Measurements from ENCODE around the gene HIP1.
"Not testable (repeated sequence)": the region's sequence is repeated elsewhere in the genome, so short reads cannot be mapped to it uniquely, and the experiment has no call there.

The HIP1 gene

DNA sequence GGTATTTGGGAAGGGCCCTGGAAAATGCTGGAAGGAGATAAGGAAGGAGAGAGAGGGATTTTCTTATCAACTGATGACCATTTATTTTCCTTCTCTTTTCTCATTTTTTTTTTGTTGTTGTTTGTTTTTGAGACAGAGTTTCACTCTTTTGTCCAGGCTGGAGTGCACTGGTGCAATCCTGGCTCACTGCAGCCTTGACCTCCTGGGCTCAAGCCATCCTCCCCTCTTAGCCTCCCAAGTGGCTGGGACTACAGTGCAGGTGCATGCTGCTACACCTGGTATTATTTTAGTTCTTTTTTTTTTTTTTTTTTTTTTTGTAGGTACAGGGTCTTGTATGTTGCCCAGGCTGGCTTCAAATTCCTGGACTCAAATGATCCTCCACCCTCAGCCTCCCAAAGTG, 52.2 kb downstream of the HIP1 start:
- no peaks in the 10 kb centered on the region for H3K9me3 ChIP-seq (ENCODE audit: control insufficient read depth, insufficient read depth, low read length)
- no peaks in the 10 kb centered on the region for H3K27me3 ChIP-seq (ENCODE audit: control insufficient read depth, insufficient read depth, low read length)
- H3K4me3 ChIP-seq (ENCODE audit: low read depth, low read length) = no peak overlapping the region
- H3K4me1 ChIP-seq (ENCODE audit: control insufficient read depth, insufficient read depth, low read length) = peaks cover 4% of the 10 kb centered on the region
- H3K36me3 ChIP-seq (ENCODE audit: control insufficient read depth, insufficient read depth, low read length) = no peaks in the 10 kb centered on the region
- no peak overlapping the region for H3K9ac ChIP-seq (ENCODE audit: low read depth, low read length)

DNA sequence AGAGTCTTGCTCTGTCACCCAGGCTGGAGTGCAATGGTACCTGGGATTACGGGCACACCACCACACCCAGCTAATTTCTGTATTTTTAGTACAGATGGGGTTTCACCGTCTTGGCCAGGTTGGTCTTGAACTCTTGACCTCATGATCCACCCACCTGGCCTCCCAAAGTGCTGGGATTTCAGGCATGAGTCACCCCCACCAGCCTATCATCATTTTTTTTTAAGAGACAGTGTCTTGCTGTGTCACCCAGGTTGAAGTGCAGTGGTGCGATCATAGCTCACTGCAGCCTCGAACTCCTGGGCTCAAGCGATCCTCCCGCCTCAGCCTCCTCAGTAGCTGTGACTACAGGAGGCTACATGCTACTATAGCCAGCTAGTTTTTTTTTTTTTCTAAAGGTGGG, 56.7 kb downstream of the HIP1 start:
- not testable (repeated sequence) for H3K27me3 ChIP-seq (ENCODE audit: control insufficient read depth, insufficient read depth, low read length); H3K4me3 ChIP-seq (ENCODE audit: low read depth, low read length); H3K36me3 ChIP-seq (ENCODE audit: control insufficient read depth, insufficient read depth, low read length); H3K4me1 ChIP-seq (ENCODE audit: control insufficient read depth, insufficient read depth, low read length); H3K9ac ChIP-seq (ENCODE audit: low read depth, low read length); H3K9me3 ChIP-seq (ENCODE audit: control insufficient read depth, insufficient read depth, low read length)

DNA sequence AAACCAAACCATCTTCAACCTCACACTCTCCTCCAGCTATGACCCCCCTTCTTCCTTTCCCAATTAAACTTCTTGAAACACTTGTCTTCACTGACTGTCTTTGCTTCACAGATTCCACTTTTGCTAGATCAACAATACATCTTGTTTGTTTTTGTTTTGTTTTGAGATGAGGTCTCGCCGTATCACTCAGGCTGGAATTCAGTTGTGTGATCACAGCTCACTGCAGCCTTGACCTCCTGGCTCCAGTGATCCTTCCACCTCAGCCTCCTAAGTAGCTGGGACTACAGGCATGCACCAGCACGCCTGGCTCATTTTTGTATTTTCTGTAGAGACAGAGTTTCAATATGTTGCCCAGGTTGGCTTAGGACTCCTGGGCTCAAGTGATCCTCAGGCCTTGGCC, 59.7 kb downstream of the HIP1 start:
- Histone ChIP-seq H3K27me3 (ENCODE audit: control insufficient read depth, insufficient read depth, low read length) (no peaks in the 10 kb centered on the region), H3K9me3 (ENCODE audit: control insufficient read depth, insufficient read depth, low read length) (no peaks in the 10 kb centered on the region), H3K4me1 (ENCODE audit: control insufficient read depth, insufficient read depth, low read length) (no peaks in the 10 kb centered on the region), H3K36me3 (ENCODE audit: control insufficient read depth, insufficient read depth, low read length) (no peaks in the 10 kb centered on the region), H3K9ac (ENCODE audit: low read depth, low read length) (no peak overlapping the region), H3K4me3 (ENCODE audit: low read depth, low read length) (no peak overlapping the region)

DNA sequence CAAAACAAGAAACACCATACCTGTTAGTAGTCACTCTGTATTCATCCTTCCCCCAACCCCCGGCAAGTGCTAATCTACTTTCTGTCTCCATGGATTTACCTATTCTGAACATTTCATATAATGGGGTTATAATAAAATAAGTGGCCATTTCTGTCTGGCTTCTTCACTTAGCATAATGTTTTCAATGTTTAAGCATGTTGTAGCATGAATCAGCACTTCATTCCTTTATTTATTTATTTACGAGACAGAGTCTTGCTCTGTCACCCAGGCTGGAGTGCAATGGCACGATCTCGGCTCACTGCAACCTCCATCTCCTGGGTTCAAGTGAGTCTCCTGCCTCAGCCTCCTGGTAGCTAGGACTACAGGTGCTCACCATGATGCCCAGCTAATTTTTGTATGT, 69.2 kb downstream of the HIP1 start:
- no peaks in the 10 kb centered on the region for H3K27me3 ChIP-seq (ENCODE audit: control insufficient read depth, insufficient read depth, low read length)
- no peaks in the 10 kb centered on the region for H3K9me3 ChIP-seq (ENCODE audit: control insufficient read depth, insufficient read depth, low read length)
- no peak overlapping the region for H3K9ac ChIP-seq (ENCODE audit: low read depth, low read length)
- H3K36me3 ChIP-seq (ENCODE audit: control insufficient read depth, insufficient read depth, low read length) = no peaks in the 10 kb centered on the region
- no peak overlapping the region for H3K4me3 ChIP-seq (ENCODE audit: low read depth, low read length)
- H3K4me1 ChIP-seq (ENCODE audit: control insufficient read depth, insufficient read depth, low read length) = no peaks in the 10 kb centered on the region

DNA sequence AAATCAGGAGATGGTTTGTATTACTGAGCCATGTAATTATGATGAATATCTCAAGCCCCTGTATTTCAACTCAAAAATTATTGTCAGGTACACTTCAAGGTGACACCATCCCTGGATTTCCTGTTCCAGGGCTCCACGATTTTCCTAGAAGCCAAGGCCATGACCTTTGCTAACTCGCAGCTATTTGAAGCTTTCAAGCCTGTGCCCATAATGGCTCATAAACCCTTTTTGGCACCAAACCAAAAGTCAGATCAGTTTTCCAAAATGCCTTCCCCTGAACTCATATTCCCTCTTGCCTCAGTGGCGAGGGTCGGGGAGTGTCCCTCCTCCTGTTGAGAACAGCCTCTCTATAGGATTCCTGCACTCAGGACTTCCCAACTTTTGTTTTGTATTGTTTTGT, 70.8 kb downstream of the HIP1 start:
- H3K4me3 ChIP-seq (ENCODE audit: low read depth, low read length) = no peak overlapping the region
- no peak overlapping the region for H3K9ac ChIP-seq (ENCODE audit: low read depth, low read length)
- H3K4me1 ChIP-seq (ENCODE audit: control insufficient read depth, insufficient read depth, low read length) = no peaks in the 10 kb centered on the region
- no peaks in the 10 kb centered on the region for H3K9me3 ChIP-seq (ENCODE audit: control insufficient read depth, insufficient read depth, low read length)
- H3K36me3 ChIP-seq (ENCODE audit: control insufficient read depth, insufficient read depth, low read length) = no peaks in the 10 kb centered on the region
- no peaks in the 10 kb centered on the region for H3K27me3 ChIP-seq (ENCODE audit: control insufficient read depth, insufficient read depth, low read length)

DNA sequence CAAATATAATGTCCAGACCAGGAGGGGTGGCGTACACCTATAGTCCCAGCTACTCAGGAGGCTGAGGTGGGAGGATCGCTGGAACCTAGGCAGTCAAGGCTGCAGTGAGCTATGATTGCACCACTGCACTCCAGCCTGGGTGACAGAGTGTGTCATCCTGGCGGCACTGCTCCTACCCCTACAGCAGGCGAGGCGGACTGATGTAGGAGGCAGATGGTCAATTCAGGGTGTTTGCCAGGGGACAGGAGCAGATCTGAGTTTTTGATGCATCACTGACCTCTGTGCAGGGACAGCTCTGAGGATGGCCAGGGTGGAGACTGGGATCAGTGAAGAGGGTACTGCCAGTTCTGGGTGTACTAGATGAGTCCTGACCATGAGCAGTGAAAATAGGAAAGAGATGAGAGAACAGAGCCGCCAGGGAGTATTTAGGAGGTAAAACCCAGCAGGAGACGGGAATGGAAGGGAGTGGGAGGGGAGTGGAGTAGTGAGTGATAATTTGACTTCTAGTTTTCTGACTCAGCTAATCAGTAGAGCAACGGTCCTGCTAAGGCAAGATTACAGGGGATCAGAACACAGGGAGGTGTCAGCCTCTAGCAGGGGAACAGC, 75.3 kb downstream of the HIP1 start:
- Histone ChIP-seq H3K27me3 (ENCODE audit: control insufficient read depth, insufficient read depth, low read length) (no peaks in the 10 kb centered on the region), H3K9ac (ENCODE audit: low read depth, low read length) (no peak overlapping the region), H3K4me1 (ENCODE audit: control insufficient read depth, insufficient read depth, low read length) (no peaks in the 10 kb centered on the region), H3K9me3 (ENCODE audit: control insufficient read depth, insufficient read depth, low read length) (no peaks in the 10 kb centered on the region), H3K4me3 (ENCODE audit: low read depth, low read length) (no peak overlapping the region), H3K36me3 (ENCODE audit: control insufficient read depth, insufficient read depth, low read length) (no peaks in the 10 kb centered on the region)

DNA sequence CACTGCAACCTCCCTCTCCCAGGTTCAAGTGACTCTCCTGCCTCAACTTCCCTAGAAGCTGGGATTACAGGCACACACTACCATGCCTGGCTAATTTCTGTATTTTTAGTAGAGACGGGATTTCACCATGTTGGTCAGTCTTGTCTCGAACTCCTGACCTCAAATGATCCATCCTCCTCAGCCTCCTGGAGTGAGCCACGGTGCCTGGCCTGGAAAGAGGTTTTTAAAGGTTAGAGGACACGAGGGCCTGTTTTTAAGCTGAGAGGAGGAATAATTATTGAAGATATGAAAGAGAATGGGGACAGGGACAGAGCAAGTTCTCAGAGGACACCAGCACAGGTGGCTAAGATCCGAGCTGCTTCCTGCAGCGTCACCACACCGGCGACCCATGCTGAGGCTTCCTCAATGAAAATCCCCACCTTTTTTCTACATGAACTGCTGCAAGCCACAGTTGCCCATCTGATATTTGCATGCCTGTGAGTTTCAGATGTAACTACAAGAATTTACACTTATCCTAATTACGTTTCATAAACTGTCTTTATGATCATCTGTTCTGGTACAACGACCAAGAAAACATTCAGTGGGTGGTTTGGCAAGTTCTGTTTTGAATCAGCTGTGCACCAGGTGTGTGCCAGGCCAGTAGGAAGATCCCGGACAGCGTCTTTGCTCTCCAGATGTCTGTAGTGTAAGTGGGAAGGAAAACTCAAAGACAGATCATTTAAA, 76.0 kb downstream of the HIP1 start:
- H3K4me1 ChIP-seq (ENCODE audit: control insufficient read depth, insufficient read depth, low read length) = no peaks in the 10 kb centered on the region
- no peak overlapping the region for H3K4me3 ChIP-seq (ENCODE audit: low read depth, low read length)
- no peaks in the 10 kb centered on the region for H3K9me3 ChIP-seq (ENCODE audit: control insufficient read depth, insufficient read depth, low read length)
- no peaks in the 10 kb centered on the region for H3K36me3 ChIP-seq (ENCODE audit: control insufficient read depth, insufficient read depth, low read length)
- no peak overlapping the region for H3K9ac ChIP-seq (ENCODE audit: low read depth, low read length)
- no peaks in the 10 kb centered on the region for H3K27me3 ChIP-seq (ENCODE audit: control insufficient read depth, insufficient read depth, low read length)

DNA sequence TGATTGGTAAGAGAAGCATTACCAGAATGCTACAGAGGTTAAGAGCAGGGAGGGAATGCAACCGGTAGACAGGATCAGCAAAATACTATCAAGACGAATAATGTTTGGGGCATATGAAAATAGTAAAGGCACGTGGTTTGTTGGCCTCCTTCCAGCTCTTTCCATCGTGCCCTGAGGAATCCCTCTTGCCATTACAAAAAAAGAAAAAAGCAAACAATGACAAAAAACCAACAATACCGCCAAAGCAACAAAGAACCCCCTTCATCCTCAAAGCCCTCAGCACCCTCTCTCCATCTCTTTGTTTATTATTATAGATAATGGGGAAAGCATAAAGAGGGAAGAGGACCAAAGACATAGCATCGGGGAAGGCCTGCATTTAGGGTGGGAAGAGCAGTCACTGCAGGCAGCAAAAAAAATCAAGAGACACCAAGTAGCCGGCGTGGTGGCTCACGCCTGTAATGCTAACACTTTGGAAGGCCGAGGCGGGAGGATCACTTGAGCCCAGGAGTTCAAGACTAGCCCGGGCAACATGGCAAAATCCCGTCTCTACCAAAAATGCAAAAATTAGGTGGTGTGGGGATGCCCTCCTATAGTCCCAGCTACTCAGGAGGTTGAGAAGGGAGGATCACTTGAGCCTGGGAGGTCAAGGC, 78.0 kb downstream of the HIP1 start:
- H3K4me1 ChIP-seq (ENCODE audit: control insufficient read depth, insufficient read depth, low read length) = no peaks in the 10 kb centered on the region
- no peak overlapping the region for H3K9ac ChIP-seq (ENCODE audit: low read depth, low read length)
- no peaks in the 10 kb centered on the region for H3K9me3 ChIP-seq (ENCODE audit: control insufficient read depth, insufficient read depth, low read length)
- H3K27me3 ChIP-seq (ENCODE audit: control insufficient read depth, insufficient read depth, low read length) = no peaks in the 10 kb centered on the region
- no peaks in the 10 kb centered on the region for H3K36me3 ChIP-seq (ENCODE audit: control insufficient read depth, insufficient read depth, low read length)
- no peak overlapping the region for H3K4me3 ChIP-seq (ENCODE audit: low read depth, low read length)

DNA sequence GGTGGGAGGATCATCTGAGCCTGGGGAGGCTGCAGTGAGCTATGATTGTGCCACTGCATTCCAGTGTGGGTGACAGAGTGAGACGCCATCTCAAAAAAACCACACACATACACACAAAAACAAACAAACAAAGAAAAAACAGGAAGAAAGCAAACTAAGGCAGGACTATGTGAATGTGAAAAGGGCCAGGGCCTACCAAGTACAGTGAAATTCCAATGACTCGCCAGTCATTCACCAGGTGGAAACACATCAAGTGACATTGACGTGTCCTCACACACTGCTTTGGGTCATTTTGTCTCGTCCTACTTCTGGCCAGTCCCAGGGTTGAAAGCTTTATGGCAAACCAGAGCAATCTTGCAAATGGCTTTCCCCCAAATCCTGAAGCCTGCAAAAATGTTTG, 79.9 kb downstream of the HIP1 start:
- no peaks in the 10 kb centered on the region for H3K27me3 ChIP-seq (ENCODE audit: control insufficient read depth, insufficient read depth, low read length)
- H3K36me3 ChIP-seq (ENCODE audit: control insufficient read depth, insufficient read depth, low read length) = no peaks in the 10 kb centered on the region
- H3K9me3 ChIP-seq (ENCODE audit: control insufficient read depth, insufficient read depth, low read length) = no peaks in the 10 kb centered on the region
- no peak overlapping the region for H3K9ac ChIP-seq (ENCODE audit: low read depth, low read length)
- H3K4me3 ChIP-seq (ENCODE audit: low read depth, low read length) = no peak overlapping the region
- no peaks in the 10 kb centered on the region for H3K4me1 ChIP-seq (ENCODE audit: control insufficient read depth, insufficient read depth, low read length)

DNA sequence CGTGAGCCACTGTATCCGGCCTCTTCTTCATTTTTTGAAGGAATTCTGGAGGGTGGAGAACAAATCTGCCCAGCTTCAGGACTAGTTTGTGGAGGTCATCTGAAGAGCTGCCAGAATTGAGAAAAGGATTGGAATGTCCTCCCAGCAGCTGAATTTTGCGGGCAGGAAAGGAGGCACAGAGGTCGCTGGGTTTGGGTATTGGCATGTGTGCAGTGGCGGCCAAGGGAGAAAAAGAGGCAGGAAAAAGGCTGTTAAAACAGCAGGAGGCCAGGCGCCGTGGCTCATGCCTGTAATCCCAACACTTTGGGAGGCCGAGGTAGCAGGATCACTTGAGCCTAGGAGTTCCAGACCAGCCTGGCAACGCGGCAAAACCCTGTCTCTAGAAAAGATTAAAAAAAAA, 80.4 kb downstream of the HIP1 start:
- Histone ChIP-seq H3K9me3 (ENCODE audit: control insufficient read depth, insufficient read depth, low read length) (no peaks in the 10 kb centered on the region), H3K4me1 (ENCODE audit: control insufficient read depth, insufficient read depth, low read length) (no peaks in the 10 kb centered on the region), H3K27me3 (ENCODE audit: control insufficient read depth, insufficient read depth, low read length) (no peaks in the 10 kb centered on the region), H3K9ac (ENCODE audit: low read depth, low read length) (no peak overlapping the region), H3K36me3 (ENCODE audit: control insufficient read depth, insufficient read depth, low read length) (no peaks in the 10 kb centered on the region), H3K4me3 (ENCODE audit: low read depth, low read length) (no peak overlapping the region)

DNA sequence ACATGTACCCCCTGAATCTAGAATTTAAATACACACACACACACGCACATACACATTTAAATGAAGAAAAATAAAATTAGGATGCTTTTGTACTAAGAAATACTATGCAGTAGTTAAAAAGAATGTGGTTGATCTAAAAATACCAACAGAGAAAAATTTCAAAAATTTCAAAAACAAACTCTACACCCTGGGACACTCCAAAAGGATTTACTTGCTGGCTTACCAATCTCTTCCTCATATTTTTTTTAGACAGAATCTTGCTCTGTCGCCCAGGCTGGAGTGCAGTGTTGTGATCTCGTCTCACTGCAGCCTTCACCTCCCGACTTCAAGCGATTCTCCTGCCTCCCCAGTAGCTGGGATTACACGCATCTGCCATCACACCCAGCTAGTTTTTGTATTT, 80.9 kb downstream of the HIP1 start:
- Histone ChIP-seq H3K36me3 (ENCODE audit: control insufficient read depth, insufficient read depth, low read length) (no peaks in the 10 kb centered on the region), H3K9me3 (ENCODE audit: control insufficient read depth, insufficient read depth, low read length) (no peaks in the 10 kb centered on the region), H3K4me3 (ENCODE audit: low read depth, low read length) (no peak overlapping the region), H3K4me1 (ENCODE audit: control insufficient read depth, insufficient read depth, low read length) (no peaks in the 10 kb centered on the region), H3K27me3 (ENCODE audit: control insufficient read depth, insufficient read depth, low read length) (no peaks in the 10 kb centered on the region), H3K9ac (ENCODE audit: low read depth, low read length) (no peak overlapping the region)

DNA sequence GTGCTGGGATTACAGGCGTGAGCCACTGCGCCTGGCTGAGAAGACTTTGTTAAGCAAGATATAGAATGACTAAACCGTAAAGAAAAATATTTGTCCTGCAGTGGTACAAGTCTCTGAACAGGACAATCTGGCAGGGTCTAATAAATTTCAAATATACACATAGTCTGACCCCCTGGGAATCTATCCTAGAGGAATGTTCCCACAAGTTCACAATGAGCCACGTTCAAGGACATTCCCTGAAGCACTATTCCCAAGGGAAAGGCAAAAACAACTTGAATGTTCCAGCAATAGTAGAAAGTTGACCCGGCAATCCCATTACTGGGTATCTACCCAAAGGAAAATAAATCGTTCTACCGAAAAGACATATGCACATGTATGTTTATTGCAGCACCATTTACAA, 82.0 kb downstream of the HIP1 start:
- no peaks in the 10 kb centered on the region for H3K4me1 ChIP-seq (ENCODE audit: control insufficient read depth, insufficient read depth, low read length)
- no peaks in the 10 kb centered on the region for H3K36me3 ChIP-seq (ENCODE audit: control insufficient read depth, insufficient read depth, low read length)
- H3K4me3 ChIP-seq (ENCODE audit: low read depth, low read length) = no peak overlapping the region
- no peaks in the 10 kb centered on the region for H3K9me3 ChIP-seq (ENCODE audit: control insufficient read depth, insufficient read depth, low read length)
- no peak overlapping the region for H3K9ac ChIP-seq (ENCODE audit: low read depth, low read length)
- no peaks in the 10 kb centered on the region for H3K27me3 ChIP-seq (ENCODE audit: control insufficient read depth, insufficient read depth, low read length)

Data from iPS-15b (cell line).